Medulla oblongata (tissue), 1 donor: ENCODE data around the gene NOL3.
"Not testable (repeated sequence)": the region's sequence is repeated elsewhere in the genome, so short reads cannot be mapped to it uniquely, and the experiment has no call there.

Experiments
- DNase-seq: peaks from one replicate; pipeline ENCODE4 v3.0.0-alpha.2; 2015; ENCODE audit errors: extremely low spot score

The NOL3 gene

DNA sequence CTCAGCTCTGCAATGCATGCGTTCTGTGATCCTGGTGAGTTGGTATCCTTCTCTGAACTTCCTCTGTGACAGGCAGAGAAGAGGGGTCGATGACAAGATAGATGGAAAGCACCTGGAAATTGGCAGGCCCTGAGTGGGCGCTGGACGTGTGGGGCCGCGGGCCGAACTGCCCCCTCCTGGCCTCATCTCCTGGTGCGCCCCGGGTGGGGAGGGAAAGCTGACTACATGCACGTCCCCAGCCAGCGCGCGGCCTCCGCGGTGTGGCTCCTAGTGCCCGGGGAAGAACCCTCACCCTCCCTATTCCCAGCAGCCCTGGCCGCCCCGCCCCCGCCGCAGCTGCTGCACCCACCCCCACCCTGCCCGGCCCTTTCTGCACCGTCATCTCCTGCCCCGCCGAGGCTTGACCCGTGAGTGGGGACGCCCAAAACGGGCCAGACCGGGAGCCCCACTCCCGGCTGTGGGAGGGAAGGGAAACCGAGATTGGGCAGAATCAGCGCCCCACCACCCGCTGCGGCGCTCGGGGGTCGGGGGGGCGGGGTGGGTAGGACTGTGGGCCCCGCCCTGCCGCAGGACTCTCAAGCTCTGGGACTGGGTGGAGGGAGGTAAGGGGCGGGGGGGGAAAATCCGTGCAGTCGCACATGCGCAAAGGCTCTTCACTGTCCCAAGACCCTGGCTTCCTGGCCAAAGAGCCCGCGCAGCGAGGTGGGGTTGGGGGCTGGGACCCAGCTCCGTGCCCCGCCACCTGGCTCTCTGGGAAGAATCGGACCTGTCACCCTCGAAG is at the start of gene NOL3:
TSS of gene NOL3 (plus strand) at position 371 of the 781 bp plus-strand sequence.
- peak; percentile 48 for DNase-seq

DNA sequence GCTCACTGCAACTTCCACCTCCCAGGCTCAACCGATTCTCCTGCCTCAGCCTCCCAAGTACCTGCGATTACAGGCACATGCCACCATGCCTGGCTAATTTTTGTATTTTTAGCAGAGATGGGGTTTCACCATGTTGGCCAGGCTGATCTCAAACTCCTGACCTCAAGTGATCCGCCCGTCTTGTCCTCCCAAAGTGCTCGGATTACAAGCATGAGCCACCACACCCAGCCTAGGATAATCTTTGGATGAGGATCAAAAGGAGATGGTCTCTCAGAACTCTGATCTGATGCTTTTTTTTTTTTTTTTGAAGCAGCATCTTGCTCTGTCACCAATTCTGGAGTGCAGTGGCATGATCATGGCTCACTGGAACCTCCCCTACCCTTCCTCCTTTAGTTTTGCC is 47.5 kb upstream of the NOL3 start:
- DNase-seq = not testable (repeated sequence)

DNA sequence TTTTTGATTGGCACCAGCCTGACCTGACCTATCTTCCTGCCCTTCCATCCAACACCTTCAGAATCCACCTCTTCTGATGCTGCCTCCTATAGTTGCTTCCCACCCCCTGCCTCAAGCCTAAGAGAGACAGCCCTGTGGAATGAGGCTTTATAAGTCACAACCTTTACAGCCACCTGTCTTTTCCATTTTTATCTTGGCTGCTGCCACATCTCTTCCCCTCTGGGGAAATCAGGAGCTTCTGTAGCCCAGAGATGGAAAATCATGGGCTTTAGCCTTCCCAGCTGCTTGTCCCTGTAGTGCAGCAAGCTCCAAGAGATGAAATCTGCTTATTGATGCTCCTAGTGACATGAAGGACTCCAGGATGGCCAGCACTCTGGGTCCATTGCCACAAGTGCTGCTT is 41.9 kb upstream of the NOL3 start:
- DNase-seq = no peak

DNA sequence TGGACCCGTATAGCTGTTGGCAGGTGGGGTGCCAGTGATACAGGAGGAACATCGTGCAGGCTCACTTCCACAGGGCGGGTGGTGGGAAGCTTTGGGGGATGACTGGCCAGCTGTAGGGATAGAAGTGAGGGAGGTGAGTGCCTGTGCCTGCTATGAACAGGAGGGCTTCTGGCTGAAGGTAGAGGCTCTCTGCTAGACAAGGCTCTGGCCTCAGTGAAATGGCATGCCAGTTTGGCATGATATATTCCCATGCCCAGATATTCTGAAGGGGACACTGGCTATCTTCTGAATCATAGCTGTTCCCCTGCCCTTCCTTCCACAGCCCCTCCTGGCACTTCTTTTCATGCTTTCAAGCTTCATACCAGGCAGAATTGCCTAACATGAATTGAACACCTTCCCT is 41.5 kb upstream of the NOL3 start:
- DNase-seq = no peak

DNA sequence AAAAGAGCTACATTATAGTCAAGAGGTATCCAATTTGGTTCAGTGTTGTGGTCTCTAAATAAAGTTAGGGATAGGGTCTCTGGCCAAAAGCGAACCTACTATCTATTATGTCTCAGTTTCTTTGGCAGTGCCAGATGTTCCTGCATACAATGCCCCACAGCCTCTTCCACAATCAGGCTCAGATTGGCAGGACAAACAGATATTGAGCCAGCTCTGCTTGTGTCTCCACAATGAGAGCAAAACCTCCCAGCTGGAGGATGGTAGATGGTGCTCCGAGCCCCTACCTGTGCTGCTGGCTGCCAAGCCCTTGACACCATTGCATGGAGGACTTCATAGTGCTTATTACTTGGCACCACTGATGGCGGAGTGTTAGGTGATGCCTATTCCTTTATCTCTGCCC is 40.9 kb upstream of the NOL3 start:
- DNase-seq = peak; percentile 68

DNA sequence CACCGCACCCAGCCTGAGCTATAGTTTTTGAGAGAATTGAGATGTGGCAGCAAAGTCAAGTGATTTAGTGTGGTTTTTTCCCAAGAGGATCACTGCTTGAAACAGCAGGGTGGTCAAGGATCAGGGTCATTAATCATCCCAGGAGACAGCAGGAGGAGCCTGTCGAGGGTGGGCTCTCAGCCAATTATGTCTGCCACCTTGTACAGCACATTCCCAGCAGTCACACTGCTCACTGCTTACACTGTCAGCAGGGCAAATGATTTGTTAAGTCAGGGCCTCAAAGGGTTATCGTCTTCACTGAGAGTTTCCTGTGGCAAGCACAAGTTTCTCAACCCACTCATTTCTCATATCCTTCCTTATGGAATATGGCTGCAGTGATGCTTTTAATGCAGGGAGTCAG is 32.7 kb upstream of the NOL3 start:
- no peak for DNase-seq

DNA sequence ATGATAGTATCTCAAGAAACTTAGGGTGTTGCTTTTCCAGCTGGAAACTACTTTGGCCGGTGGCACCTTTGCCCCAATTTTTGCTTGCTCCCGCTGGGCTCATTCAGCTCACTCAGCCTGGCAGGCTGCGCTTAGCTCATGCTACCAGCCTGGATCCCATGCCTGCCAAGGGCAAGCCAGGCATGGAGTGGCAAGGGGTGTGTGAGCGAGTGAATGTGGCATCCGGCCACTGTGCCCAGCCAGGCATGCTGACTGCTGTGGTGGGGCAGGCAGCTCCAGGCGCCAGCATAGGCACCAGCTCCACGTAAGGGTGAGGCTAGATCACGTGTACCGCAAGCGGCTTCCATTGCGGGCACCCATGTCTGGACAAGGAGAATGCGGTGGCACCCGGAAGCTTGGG is 28.9 kb upstream of the NOL3 start:
- DNase-seq = no peak

DNA sequence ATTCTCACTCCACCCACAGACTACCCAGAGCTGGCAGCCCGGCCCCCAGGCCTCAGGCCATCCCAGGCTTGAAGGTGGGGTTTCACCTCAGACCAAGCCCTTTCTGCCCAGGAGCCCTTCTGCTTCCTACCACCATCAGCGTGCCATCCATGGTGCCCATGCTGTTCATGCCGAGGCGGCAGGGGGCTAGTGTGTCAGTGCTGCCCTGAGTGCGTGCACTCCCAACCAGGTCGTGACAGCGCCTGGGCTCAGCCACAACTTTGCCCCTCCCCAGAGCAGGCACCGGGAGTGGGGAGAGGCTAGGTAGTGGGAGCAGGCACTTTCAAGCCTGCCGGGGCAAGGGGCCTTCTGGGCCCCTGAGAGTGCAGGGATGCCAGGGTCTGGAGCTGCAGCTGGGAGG is 28.0 kb upstream of the NOL3 start:
- no peak for DNase-seq

DNA sequence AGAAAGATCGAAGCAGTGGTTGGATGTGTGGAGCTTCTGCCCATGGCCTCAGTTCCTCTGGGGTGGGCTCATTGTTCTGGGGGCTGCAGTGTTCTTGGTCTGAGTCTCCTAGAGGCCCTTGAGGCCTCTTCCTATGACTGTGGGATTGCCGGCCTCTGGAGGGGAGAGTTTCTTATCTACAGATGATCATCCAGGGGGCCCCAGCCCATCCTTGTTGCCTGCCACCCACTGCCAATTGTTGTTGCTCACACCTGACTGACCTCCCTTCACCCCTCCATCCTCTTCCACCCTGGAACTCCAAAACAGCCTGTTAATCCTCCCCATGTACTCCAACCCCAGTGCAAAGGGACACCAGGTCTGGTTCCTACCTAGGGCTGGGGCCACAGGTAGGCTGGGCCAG is 25.4 kb upstream of the NOL3 start:
- DNase-seq = no peak

DNA sequence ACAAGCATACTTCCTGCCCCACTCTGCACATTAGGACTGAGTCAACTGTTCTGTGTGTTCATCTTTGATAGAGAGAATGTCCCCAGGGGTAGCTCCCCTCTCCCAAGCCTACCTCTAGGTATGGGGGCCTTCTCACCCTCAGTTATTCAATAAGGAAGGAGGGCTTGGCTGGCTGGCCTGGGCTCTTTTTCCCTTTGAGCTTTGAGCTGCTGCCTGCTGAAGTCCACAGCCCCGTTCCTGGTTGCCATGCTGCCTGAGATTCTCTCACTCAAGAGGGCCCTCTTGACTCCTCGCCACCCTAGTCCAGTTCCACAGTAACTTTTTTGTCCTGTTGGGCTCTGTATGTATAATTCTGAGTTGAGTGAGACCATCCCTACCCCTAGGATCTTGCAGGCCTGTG is 24.6 kb upstream of the NOL3 start:
- DNase-seq = no peak

DNA sequence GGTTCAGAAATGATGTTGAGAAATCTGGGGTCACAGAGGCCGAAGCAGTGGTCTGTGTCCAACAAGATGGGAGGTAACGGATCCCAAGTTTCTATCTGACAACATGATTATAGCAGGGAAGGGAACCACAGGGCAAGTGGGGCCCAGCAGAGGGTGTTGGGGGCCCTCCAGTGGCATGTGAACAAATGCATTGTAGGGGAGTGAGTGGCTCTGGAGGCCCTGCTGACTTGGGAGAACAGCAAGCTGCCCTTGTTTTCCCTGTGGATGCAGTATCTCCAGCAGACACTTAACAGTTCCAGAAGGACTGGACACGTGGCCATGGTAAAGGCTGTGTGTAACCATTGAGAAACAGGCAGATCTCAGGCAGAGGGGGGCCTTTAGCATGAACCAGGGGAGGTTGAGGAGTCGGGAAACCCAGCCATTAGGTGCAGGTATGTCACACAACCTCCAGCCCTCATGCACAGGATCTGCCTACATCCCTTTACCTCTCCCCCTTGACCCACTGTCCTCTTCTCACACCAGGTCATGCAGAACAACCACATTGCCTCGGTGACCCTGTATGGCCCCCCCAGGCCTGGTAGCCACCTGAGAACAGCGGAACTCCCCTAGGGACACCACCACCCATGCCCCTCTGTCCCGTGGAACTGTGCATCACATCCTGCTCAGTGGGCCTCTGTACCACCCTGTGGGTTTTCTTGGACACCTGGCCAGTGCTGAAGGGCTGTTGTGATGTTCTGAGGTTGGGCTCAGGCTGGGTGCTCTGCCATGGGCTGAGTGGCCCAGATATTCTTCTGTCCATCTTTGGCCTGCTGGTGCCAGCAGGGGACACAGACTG is 23.6 kb upstream of the NOL3 start:
- peak; percentile 60 for DNase-seq

DNA sequence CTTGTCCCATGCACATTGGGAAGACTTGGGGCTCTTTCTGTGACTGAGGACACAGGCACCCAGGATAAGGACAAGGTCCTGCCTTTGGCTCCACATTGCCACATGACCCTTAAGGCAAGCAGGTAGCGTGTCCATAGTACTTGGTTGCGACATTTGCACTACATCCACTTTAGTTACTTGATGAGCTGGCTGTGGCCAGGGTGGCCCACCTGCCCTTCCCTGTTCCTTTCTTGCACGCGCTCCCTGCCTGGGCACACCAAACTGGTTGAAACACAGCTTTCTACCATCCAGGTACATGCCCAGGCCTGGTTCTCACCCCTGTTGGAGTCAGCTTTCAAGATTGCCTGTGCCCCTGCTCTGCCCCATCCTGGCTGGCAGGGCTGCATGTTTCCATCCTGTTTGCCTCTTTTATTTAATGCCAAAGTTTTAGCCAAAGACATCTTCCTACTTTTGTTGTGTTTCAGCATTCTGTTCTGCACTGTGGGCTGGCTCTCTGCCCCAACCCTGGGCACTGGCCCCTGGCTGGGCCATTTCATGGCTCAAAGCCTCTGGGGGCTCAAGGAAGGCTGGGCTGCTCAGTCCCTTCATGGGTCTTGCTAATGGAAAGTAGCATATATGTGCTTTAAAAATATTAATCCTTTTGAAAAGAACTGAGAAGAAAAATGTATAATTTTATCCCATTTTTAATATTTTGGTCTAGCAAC is 22.7 kb upstream of the NOL3 start:
- DNase-seq = peak; percentile 33

DNA sequence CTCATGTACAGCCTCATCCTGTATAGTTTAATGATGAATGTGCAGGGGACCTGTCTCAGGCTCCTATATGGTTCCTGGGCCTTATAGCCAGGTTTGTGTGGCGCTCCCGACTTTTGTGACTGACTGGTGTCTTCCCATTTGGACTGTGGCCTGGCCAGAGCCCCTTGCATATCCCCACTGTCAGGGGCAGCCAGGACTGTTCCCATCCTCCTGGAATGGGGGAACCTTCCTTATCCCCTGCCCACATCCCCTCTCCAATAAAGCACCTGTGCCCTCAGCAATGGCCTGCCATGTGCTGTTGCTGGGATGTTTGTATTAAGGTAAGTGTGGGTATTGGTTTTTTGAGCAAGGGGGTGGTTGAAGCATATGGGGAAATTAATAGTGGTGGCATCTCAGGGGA is 22.1 kb upstream of the NOL3 start:
- no peak for DNase-seq

DNA sequence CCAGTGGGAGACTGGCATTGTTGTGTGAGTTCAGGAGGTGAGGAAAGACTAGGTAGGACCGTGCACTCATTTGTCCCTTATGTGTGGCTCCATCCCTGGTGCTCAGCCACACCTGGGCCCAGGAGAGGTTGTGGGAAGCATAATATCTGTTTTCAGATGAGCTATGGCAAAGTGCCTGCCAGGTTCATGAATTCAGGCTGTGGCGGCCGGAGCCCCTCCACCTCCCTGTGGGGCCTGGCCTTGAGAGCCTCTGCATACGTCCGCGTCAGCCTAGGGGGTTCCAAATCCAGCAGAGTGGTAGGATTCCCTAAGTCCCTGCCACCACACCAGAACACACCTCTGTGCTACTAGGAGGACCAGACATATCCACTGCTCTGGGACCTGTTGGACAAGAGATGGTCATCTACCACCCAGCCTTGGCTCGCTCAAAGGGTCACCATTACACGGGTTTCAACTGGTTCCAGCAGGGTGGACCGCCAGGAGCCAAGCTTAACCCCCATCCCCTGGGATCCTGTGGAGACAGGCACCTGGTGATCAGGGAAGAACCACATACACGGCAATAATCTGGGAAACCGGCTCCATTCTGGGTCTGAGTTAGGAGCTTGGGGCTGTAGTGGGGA is 21.6 kb upstream of the NOL3 start:
- DNase-seq = no peak

DNA sequence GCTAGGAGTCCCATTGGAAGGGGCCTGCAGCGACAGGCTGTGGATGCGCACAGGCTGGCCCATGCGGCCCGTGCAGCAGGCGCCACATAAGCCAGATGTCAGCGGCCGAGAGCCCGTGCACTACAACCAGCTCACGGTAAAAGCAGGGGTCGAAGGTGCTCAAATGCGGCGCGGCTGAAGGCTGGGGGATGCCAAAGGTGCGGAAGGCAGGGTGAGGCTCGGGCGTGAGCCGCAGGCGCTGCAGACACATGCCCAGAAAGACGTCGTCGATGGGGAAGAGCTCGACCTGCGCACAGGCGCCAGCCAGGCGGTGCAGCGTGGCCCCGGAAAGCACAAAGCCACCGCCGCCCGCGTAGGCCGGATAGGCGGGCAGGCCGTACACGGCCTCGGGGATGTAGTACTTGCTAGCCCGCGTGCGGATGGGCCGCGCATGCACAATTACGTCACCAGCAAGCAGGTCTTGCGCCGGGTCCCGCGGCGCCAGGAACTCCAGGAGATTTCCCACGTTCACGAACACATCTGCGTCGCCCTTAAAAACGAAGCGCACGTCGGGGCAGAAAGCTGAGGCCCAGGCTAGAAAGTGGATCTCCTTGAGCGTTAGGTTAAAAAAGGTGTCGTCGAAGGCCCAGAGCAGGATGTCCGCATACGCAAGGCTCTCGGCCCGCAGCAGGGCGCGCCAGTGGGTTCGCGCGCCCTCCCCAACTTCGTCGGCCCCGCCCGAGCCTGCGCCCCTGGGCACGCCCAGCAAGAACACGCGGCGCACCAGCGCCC is 20.9 kb upstream of the NOL3 start:
- no peak for DNase-seq

DNA sequence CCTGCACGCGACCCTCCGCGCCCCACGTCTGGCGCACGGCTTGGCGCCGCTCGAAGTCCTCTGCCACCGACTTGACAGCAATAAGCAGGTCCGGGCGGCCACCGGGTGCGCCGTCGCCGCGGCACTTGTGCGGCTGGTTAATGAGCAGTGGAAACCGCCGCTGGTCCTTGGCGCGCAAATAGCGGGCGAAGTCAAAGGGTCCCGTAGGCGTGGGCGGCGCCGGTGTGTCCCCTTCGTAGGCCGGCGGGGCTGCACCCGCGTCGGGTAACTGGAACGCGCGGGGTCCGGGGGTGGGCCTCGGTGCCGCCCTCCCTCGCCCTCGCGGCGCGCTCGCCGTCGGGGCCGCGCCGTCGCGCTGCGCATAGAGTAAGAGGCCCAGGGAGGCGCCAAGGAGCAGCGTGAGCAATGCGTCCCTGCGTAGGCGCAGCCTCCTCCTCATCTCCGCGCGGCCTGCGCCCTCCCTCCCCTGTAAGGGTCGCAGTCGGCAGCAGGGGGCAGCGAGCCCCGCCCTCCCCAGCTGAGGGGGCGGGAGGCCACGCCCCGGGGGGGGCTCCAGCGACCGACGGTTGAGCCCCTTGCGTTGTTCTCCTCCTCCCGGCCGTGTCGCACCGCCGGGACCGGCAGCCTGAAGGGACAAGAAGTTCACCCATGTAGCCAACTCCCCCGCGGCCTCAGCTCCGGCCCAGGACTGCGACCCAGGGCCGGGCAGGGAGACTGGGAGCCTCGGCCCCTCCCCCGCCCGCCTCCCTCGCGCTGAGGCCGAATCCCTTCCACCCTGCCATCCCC is 20.1 kb upstream of the NOL3 start:
- DNase-seq = no peak

DNA sequence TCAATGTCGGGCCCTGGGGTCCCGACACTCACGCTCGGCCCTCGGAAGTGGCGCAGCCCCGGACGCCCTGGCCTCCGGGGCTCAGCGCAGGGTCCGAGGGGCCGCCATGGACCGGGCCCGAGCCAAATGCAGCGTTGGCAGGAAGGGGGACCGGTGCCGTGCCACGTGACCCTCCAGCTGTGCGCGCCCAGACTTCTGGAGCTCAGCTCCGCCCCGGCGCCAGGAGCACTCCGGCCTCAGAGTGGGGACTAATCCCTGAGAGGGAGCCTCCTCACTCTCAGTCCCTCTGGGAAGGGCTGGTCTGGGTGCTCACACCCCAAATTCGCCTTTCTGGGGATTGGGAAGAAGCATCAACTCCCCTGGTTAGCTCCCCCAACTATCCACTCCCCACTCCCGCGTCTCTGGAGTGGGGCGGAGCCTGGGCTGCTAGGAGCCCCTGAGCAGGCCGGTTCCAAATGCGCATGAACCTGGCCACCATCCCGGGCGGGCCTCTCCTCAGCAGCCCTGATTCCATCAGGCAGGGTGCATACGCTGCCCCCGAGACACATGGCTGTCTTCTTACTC is 19.4 kb upstream of the NOL3 start, which contains the start of gene B3GNT9:
TSS of gene B3GNT9 (minus strand) at position 166 of the 564 bp plus-strand sequence. CDS start 513 bp downstream, outside the sequence.
- DNase-seq = peak; percentile 80

DNA sequence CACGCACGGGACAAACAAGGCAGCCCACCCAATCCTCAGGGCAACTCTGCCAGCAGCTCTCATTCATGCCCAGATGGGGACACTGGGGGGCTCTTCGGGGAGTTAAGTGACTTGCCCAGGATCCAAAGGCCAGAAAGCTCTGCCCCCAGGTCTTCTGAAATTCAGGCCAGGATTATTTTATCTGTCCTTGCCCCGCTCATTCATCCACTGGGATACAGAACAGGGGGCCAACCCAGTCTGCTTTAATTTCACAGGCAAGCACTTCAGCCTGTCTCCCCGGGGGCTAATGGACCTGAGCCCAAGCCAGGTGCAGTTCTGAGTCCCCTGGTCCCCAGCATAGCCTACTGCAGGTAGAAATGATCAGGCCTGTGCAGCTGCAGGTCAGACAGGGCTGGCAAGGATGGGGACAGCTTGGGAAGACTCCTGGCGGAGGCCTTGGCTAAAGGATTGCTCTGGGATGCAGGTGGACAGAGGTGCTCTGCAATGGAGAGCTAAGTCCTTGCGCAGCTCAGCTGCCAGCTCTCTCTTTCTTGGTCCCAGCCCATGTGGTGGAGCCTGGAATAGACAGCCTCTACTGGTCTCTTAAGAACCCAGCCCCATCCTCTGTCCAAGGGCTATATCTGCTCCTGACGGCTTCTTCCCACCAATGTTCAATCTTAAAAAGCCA is 18.8 kb upstream of the NOL3 start:
- DNase-seq = no peak

DNA sequence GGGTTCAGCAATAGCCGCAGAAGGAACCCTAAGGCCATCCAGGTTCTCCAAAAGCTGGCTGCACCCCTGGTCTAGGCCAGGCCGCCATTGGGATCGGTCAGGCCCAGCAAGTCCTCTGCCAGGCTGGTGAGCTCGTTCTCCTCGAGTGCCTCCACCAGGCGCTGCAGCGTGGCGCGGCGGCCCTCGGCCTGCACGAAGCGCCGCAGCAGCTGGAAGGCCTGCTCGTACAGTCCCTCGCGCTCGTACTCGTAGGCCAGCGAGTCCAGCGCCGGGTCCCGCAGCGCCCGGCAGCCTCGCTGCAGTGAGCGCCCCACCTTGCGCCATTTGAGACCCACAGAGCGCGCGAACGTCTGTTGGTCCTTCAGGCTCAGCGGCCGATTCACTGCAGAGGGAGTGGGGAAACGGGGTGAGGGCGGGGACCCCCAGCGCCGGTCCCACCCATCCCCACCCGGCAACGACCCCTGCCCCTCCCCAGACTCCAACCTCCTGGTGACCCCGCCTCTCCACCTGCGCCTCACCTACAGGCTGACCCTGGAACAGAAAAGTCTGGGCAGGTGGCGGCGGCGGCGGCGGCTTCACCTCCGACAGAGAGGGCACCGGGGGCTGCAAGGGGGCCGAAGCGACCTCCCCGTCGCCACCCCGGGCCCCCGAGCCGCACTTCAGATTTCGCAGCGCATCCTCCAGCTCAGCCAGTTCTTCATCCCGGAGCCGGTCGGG is 15.6 kb upstream of the NOL3 start:
- no peak for DNase-seq
